Activated CD4-positive, alpha-beta T cell treated with anti-CD3 and anti-CD28 coated beads, Interleukin-2, amount 50 U/mL, for 1 hour (primary cell): ENCODE data around the gene PPIA.
A peak's percentile ranks its signal among the peaks of the same experiment; 100 is the strongest.
"Not testable (repeated sequence)": the region's sequence is repeated elsewhere in the genome, so short reads cannot be mapped to it uniquely, and the experiment has no call there.

Experiments
- DNase-seq: peaks from one replicate; pipeline ENCODE4 v3.0.0-alpha.2; 2020

Gene PPIA

DNA sequence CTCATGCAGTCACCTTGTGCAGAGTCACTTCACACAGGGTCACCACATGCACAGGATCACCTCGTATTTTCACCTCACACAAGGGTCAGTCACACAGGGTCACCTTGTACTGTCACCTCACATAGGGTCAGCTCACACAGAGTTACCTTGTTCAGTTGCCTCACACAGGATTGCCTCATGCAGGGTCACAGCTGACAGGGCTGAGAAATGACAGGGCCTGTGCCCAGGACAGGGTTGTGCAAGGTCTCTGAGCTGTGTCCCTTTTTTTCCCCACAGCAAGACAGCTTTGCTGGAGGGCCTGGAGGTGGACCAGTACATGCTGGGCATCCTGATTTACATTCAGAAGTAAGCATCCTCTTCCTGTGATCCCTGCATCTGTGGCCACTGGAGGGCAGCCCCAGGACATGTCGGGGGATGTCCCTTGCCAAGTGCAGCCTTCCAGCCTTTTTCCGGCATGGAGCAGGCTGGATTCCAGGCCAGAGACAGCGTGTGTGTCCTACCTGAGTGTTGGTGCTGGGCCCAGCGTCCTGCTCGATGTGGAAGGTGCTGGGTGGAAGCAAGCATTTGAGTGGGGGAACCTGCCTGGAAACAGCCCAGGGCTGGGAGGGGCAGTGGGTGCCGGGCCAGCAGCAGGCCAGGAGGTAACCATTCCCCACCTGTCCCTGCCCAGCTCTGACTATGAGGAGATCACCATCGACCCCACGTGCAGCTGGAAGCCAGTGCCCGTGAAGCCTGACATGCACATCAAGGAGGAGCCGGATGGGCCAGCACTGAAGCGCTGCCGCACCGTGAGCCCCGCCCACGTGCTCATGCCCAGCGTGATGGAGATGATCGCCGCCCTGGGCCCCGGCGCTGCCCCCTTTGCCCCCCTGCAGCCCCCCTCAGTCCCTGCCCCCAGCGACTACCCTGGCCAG lies 31.6 kb upstream of the PPIA start:
- DNase-seq, result no peak

- DNase-seq, result no peak
These were observed 30.7 kb upstream of the PPIA start for GRCh38 chr7:44765579-44766415.

GRCh38 chr7:44766416-44766801 lies 30.1 kb upstream of the PPIA start:
- no peak for DNase-seq

- no peak for DNase-seq
These were observed 29.2 kb upstream of the PPIA start for GRCh38 chr7:44767134-44767911.

- peak; percentile 32 for DNase-seq
These were observed 28.4 kb upstream of the PPIA start for GRCh38 chr7:44767912-44768627.

- no peak for DNase-seq
These were observed 27.7 kb upstream of the PPIA start for GRCh38 chr7:44768628-44769371.

- no peak for DNase-seq
These were observed 27.1 kb upstream of the PPIA start for GRCh38 chr7:44769376-44769775.

- no peak for DNase-seq
These were observed 26.6 kb upstream of the PPIA start for GRCh38 chr7:44769776-44770294.

- DNase-seq, result no peak
These were observed 25.1 kb upstream of the PPIA start for GRCh38 chr7:44771358-44771757.

- no peak for DNase-seq
These were observed 24.0 kb upstream of the PPIA start for GRCh38 chr7:44772440-44772839.

- DNase-seq, result no peak
These were observed 23.6 kb upstream of the PPIA start for GRCh38 chr7:44772867-44773266.

DNA sequence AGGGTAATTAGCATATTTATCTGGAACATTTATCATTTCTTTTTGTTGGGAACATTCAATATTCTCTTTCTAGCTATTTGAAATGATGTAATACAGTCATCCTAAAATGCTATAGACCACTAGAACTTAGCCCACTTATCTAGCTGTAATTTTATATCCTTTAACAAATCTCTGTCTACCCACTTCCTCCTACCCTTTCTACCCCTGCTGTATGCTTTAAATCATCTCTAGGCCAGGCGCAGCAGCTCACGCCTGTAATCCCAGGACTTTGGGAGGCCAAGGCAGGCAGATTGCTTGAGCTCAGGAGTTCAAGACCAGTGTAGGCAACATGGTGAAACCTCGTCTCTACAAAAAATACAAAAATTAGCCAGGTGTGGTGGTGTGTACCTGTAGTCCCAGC lies 22.0 kb upstream of the PPIA start:
- DNase-seq, result not testable (repeated sequence)

- DNase-seq, result no peak
These were observed 20.9 kb upstream of the PPIA start for GRCh38 chr7:44775383-44776107.

- DNase-seq, result no peak
These were observed 20.3 kb upstream of the PPIA start for GRCh38 chr7:44776211-44776610.

DNA sequence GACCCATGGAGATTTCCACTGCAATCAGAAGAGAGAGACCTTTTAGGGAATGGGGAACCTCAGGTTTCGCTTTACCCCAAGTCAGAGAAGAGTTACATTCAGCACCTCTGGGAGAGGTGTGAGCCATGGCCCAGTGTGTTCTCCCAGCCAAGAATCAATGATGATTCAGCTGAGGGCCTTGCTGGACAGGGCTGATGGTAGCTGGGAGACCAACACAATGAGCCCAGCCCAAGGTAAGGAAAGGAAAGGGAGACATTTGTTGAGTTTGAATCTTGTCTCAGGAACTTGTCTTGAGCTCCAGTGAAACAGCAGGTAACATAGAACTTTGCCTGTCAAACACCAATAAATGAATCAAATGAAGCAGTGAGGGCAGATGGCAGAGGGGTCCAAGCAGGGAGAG lies 14.0 kb upstream of the PPIA start:
- no peak for DNase-seq

DNA sequence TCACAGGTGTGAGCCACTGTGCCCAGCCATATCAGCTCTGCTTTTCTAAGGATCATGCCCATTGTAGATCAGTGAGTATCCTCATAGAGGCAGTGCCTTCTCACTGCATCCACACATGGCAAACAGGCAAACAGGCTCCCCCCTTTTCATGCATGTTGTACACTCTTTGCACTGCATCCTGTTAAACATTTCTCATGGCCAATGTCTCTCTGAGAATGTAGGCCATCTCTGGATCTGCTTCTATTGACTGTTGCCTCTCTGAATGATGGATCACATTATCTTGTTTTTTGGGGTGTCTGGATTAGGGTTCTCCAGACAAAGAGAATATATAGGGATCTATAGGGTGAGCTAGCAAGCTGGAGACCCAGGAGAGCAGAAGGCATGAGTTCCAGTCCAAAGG lies 13.1 kb upstream of the PPIA start:
- DNase-seq, result no peak

DNA sequence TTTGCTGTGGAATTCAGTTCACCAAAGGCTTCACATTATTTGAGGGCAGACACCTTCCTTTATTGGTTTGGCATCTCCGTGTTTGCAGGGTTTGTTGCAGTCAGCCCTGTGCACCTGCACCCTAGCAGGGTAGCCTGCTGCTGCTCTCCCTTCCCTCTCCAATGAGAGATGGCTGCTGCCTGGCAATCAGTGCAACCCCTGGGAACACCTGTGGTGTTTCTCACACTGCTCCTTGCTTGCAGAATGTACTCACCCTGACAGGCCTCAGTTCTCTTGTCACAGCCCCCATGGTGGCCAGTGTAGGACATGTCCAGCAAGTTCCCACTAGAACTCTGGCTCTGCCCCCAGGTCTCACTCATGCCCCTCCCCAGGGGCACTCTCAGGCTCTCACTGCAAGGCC lies 12.1 kb upstream of the PPIA start:
- DNase-seq, result no peak

DNA sequence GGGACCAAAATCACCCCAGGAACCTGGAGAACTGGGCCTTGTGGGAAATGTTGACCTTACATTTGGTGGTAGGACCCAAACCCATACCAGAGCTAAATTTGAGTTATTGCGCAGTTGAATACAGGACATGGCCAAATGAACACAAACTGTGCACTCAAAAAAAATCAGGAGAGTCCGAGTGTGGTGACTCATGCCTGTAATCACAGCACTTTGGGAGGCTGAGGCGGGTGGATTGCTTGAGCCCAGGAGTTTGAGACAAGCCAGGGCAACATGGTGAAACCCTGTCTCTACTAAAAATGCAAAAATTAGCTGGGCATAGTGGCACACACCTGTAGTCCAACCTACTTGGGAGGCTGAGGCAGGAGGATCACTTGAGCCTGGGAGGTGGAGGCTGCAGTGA lies 11.3 kb upstream of the PPIA start:
- DNase-seq, result not testable (repeated sequence)

- DNase-seq, result no peak
These were observed 9.4 kb upstream of the PPIA start for GRCh38 chr7:44787041-44787440.

GRCh38 chr7:44787762-44788161 lies 8.7 kb upstream of the PPIA start:
- no peak for DNase-seq

DNA sequence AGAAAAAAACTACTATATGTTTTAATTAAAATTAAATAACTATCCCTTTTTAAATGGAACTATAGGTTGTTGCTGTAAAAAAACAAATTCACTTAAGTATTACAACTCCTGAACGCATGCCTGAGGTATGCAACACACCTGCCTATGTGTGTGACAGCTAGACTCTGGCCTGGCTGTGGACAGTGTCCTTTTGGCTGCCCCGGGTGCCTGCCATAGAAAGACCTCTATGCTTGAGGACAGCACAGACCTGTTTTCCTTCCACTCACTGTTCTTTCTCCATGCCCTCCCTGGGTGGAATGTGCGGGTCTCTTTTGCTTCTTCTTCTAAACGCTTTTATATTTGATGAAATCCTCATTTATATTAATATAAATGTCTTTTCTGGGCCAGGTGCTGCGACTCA lies 6.5 kb upstream of the PPIA start:
- DNase-seq, result no peak
